HEK293T (cell line): ENCODE results near the gene CFI.

ENCODE experiments used
- BHLHE40 ChIP-seq: fragments of 450-650 bp; IDR thresholded peaks from 2 replicates; pipeline ENCODE4 v1.6.1; 2016; ENCODE audit warnings: mild to moderate bottlenecking, moderate library complexity, borderline replicate concordance
- CTBP1 ChIP-seq: fragments of 450-650 bp; IDR thresholded peaks from 2 replicates; pipeline ENCODE4 v1.6.1; 2016; ENCODE audit warnings: borderline replicate concordance
- ELF4 ChIP-seq: fragments of 450-650 bp; IDR thresholded peaks from 2 replicates; pipeline ENCODE4 v1.6.1; 2017; ENCODE audit warnings: antibody characterized with exemption
- FOXK2 ChIP-seq: fragments of 450-650 bp; IDR thresholded peaks from 2 replicates; pipeline ENCODE4 v1.6.1; 2016; ENCODE audit warnings: mild to moderate bottlenecking
- FOXM1 ChIP-seq: fragments of 450-650 bp; IDR thresholded peaks from 2 replicates; pipeline ENCODE4 v1.6.1; 2017; ENCODE audit warnings: mild to moderate bottlenecking, borderline replicate concordance
- LEF1 ChIP-seq: fragments of 450-650 bp; IDR thresholded peaks from 2 replicates; pipeline ENCODE4 v1.6.1; 2017; ENCODE audit warnings: mild to moderate bottlenecking, borderline replicate concordance
- SP1 ChIP-seq: fragments of 450-650 bp; IDR thresholded peaks from 2 replicates; pipeline ENCODE4 v1.6.1; 2017
- SUZ12 ChIP-seq: fragments of 450-650 bp; IDR thresholded peaks from 2 replicates; pipeline ENCODE4 v1.6.1; 2016; ENCODE audit warnings: mild to moderate bottlenecking
- TARDBP ChIP-seq: fragments of 450-650 bp; IDR thresholded peaks from 2 replicates; pipeline ENCODE4 v1.6.1; 2016
- TF ChIP-seq, protein P1 (sequence below): fragments of 450-650 bp; IDR thresholded peaks from 2 replicates; pipeline ENCODE4 v1.6.1; 2016

DNA sequence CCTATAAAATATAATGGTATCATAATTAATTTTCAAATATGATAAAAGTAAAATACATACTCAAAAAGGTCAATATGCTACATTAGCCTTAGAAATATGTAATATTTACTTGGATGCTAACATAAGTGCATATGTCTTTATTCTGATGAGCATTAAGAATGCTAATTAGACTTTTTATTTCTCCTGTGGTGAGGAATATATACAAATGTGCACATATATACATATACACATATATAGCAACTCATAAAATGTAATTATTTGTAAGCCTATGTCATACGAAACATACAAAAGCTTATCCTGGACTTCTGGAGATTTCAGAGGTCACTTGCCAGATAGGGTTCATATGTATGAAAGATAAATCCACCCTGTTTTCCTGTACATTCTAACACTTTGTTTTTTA, 83.0 kb downstream of the CFI start:
- TF ChIP-seq, protein P1, sequence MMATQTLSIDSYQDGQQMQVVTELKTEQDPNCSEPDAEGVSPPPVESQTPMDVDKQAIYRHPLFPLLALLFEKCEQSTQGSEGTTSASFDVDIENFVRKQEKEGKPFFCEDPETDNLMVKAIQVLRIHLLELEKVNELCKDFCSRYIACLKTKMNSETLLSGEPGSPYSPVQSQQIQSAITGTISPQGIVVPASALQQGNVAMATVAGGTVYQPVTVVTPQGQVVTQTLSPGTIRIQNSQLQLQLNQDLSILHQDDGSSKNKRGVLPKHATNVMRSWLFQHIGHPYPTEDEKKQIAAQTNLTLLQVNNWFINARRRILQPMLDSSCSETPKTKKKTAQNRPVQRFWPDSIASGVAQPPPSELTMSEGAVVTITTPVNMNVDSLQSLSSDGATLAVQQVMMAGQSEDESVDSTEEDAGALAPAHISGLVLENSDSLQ = no peak
- TF ChIP-seq ELF4 = no peak
- TF ChIP-seq LEF1 = no peak
- no peak for TF ChIP-seq TARDBP
- no peak for TF ChIP-seq SUZ12
- TF ChIP-seq BHLHE40 = no peak
- no peak for TF ChIP-seq FOXM1
- TF ChIP-seq FOXK2 = no peak
- TF ChIP-seq CTBP1 = no peak
- TF ChIP-seq SP1 = no peak
